ENCODE data around the gene RNF186.
"Not testable (repeated sequence)": the region's sequence is repeated elsewhere in the genome, so short reads cannot be mapped to it uniquely, and the experiment has no call there.

Gene RNF186

DNA sequence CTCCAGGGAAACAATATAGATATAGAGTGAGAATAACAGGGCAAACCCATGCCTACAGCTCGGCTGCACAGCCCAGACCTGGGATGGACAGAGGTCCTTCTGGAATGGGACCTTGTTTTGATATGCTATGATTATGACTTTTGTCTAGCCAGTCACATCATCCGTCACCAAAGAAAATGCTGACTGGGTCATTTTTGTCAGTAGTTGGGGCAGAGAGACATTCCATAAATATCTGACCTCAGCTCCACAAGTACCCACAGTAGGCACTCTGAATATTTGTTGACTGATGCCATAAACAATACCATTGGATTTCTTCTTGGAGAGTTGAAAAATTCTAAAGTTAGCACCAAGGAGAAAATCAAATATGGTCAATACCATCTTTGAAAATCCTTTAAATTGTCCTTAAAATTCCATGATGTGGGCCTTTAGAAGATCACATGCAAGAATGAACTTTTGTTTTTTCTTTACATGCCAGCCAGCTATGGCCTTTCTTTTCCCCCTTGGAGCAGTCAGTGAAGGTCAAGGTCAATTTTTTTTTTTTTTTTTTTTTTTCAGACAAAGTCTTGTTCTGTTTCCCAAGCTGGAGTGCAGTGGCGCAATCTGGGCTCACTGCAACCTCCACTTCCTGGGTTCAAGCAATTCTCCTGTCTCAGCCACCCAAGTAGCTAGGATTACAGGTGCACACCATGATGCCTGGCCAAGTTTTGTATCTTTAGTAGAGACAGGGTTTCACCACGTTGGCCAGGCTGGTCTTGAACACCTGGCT lies 22.7 kb downstream of the RNF186 start:
- no peak for DNase-seq

DNA sequence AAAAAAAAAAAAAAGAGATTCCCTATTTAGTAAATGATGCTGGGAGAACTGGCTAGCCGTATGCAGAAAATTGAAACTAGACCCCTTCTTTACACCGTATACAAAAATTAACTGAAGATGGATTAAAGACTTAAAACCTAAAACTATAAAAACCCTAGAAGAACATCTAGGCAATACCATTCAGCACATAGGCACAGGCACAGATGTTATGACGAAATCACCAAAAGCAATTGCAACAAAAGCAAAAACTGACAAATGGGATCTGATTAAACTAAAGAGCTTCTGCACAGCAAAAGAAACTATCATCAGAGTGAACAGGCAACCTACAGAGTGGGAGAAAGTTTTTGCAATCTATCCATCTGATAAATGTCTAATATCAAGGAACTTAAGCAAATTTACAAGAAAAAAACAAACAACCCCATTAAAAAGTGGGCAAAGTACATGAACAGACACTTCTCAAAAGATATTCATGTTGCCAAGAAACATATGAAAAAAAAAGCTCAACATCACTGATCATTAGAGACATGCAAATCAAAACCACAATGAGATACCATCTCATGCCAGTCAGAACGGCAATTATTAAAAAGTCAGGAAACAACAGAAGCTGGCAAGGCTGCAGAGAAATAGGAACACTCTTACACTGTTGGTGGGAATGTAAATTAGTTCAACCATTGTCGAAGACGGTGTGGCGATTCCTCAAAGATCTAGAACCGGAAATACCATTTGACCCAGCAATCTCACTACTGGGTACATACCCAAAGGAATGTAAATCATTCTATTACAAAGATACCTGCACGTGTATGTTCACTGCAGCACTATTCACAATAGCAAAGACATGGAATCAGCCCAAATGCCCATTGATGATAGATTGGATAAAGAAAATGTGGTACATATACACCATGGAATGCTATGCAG lies 24.8 kb downstream of the RNF186 start:
- not testable (repeated sequence) for DNase-seq

DNA sequence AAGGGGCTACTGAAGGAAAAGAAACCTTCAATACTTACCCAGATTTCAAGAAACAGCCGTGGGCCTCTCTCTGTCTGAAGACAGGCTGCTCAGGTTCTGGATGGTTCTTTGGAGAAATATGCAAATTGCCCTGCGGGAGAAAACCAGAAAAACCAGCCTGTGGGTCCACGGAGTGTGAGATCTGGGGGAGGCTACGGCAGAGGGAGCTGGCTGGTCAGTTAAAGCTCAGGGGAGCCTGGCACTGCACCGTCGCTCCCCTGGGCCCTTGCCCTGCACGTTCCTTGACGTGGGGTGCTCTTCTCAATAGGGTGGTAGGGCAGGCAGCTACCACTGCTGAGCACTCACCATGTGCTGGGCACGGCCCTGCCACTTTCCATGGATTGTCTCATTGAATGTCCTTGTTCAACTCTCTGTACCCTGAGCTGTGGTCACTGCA lies 28.1 kb downstream of the RNF186 start:
- no peak for DNase-seq

DNA sequence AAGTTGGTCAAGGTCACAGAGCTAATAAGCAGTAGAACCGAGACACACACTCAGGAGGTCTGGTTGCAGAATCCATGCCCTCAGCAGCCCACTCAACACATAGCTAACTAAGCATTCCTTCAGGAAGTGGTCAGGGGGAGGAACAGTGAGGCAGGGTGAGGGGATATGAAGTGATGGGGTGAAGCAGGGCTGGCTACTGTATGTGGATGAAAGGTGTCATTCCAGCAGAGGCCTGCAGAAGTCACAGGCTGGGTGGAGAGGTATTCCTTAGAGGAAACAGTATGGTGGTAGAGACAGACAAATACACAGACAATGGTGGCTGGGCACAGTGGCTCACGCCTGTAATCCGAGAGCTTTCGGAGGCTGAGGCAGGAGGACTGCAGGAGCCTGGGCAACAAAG lies 29.4 kb downstream of the RNF186 start:
- DNase-seq: no peak

DNA sequence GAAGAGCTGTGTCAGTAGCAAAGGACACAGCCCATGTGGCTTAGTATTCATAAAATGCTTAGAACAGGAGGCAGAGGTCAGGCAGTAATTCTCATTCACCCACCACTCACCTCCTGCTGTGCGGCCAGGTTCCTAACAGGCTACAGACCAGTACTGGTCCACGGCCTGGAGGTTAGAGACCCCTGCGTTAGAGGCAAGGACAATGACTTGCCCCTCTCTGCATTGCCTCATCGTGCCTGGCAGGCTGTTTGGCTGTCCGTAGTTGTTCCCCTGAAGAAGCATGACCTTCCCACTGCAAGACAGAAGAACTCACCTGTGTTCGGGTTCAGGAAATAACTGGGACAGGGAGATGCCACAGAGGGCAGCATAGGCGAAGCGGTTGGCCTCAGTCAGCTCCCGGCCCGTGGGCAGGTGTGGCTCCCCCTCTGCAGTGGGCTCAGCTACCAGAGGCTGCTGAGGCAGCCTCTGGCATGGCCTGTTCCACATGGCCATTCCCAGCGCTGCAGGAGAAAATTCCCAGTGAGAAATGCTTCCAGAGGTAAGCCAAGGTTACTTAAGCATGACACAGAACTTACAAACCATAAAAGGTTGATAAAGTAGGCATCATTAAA lies 34.7 kb downstream of the RNF186 start:
- DNase-seq: no peak

DNA sequence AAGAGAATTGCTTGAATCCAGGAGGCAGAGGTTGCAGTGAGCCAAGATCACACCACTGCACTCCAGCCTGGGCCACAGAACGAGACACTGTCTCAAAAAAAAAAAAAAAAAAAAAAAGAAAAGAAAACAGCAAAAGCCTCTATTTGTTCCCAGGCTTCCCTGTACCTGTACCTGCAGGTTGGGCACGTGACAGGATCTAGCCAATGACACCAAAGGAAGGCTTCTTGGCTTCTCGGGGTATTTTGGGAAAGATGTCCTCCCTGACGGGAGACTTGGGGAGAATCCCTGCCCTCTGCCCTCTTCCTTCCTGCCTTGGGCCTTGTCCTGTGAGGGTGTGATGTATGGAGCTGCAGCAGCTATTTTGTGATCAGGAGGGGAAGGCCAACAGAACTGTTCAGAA lies 38.1 kb downstream of the RNF186 start:
- DNase-seq: no peak

DNA sequence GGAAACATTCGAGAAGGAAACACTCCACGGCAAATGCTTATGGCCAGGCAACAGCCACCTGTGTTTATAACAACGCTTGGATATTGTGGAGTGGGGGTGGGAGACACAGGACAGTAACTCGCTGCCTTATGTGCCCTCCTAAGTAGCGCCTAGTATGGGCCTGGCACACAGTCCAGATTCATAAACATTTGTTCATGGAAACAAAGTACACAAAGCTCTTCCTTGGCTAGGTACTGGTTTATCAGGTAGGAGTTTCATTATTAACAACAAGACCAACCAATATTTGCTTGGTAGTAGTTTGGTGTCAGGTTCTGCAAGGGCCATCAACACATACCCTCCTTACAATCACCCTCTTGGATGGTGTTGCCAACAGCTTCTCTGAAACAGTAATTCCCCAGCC lies 38.8 kb downstream of the RNF186 start:
- DNase-seq: no peak

DNA sequence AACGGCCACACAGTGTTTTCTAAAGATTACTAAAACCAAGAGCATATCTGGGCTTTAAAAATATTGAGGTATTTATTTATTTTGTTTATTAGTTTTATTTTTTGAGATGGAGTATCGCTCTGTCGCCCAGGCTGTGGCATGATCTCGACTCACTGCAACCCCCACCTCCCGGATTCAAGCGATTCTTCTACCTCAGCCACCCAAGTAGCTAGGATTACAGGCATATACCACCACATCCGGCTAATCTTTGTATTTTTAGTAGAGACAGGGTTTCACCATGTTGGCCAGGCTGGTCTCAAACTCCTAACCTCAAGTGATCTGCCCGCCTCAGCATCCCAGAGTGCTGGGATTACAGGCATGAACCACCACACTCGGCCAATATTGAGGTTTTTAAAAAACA lies 39.3 kb downstream of the RNF186 start:
- no peak for DNase-seq

DNA sequence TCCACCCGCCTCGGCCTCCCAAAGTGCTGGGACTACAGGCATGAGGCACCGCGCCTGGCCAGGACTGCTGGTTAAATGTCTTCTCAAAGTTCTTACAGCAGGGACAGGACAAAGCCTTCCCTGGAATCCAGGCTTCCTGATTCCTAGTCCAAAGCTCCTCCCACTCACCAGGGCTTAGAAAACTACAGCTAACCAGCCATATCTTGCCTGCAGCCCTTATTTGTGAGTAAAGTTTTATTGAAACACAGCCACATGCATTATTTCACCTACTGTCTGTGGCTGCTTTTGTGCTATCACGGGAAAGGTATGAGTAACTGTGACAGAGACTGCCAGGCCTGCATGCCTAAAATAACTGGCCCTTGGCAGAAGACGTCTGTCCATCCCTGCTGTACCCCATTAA lies 39.8 kb downstream of the RNF186 start:
- no peak for DNase-seq

DNA sequence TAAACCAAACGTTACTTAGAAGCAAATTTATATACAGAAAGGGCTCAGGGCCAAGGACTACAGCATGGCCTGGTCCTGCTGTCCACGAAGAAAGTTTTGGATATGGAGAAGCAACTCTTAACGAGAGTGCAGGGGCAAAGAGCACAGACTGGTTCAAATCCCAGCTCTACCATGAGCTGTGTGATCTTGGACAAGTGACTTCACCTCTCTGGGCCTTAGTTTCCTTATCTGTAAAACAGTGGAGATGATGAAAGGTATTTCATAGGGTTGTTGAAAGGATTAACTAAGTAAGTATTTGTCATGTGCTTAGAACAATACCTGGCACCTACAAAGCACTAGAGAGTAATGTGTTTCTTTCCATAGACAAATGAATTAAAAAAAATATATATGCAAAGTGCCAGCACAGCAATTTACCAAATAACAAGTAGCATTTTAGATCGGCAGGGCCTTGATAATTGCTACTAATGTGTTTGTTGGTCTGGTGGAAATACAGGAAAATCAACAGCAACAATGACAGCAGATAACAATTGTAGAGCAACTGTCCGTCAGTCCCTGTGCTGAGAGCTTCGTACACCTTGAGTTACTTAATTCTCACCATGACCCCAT lies 40.8 kb downstream of the RNF186 start:
- DNase-seq: no peak

DNA sequence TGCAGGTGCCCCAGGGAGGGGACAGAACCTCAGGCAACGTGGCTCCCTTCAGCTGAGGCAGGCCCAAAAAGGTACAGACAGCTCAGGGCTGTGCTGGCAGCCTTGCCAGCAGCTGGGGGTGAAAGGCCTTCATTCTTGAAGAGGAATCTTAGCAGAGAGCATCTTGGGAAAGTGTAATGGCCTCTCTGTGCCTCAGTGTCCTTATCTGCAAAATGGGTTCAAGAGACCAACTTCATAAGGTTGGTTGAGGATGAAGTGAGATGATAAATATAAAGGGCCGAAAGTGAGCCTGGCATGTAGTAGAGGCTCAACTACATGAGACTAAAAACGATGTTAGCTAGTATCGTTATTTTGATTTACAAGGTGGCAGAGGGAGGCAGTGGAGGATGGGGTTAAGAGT lies 41.6 kb downstream of the RNF186 start:
- no peak for DNase-seq

DNA sequence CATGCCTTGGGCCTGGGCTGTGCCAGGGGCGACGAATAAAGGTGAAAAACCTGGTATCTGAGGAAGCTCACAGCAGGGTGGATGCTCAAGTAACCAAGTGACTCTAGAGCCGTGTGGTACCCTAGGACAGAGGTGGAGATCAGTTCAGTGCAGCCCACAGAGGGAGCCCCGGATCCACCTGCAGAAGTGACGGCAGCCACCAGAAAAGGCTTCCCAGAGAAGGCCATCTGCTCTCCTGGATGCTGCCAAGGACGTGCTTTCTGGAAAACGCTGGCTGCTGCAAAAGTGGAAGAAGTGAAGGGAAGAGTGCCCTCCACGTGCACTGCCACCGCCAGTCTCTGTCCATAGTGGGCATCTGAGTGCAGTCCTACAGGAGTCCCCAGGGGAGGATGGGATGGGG lies 43.0 kb downstream of the RNF186 start:
- DNase-seq: no peak

DNA sequence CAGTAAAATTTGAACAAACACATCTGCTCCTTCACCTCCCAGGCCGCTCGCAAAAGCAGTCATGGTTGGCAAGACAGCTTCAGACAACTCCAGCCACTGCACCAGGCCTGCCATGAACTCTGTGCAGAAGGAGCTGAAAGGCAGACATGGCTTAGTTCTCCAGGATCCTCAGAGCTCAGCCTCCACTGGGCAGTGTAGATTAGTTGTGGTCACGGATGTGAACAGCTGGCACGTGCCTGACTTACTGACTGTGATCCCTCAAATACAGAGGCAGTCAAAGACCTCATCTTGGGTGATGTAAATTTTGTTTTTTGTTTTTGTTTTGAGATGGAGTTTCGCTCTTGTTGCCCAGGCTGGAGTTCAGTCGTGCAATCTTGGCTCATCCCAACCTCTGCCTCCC lies 43.7 kb downstream of the RNF186 start:
- no peak for DNase-seq

DNA sequence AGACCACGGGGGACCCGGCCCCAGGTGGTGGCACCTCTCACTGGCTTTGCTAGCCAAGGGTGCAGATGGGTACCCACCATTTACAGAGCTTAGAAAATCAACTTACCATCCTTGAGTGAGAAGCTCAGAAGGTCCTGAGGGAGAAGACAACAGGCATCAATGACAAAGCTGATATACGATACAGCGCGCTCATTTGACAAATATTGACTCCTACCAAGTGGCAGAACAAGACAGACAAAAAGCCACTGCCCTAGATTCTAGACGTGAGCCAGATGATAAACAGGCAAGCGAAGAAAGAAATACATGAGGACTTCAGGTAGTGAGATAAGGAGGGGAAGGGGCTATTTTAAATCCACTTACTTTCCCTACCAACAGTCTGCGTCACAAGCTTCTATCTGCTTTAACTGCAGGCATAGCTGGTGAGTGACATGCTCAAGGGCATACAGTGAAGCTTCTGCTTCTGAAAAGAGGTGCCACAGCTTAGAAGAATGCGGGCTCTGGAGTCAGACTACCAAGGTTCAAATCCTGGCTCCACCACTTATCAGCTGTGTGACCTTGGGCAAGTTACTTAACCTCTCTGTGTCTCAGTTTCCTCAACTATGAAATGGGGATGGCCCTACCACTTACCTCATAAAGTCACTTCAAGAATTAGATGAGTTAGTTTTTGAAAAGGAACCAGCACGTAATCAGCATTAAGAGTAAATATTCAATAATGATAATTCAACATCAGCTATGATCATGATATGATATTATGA lies 44.5 kb downstream of the RNF186 start:
- DNase-seq: no peak

DNA sequence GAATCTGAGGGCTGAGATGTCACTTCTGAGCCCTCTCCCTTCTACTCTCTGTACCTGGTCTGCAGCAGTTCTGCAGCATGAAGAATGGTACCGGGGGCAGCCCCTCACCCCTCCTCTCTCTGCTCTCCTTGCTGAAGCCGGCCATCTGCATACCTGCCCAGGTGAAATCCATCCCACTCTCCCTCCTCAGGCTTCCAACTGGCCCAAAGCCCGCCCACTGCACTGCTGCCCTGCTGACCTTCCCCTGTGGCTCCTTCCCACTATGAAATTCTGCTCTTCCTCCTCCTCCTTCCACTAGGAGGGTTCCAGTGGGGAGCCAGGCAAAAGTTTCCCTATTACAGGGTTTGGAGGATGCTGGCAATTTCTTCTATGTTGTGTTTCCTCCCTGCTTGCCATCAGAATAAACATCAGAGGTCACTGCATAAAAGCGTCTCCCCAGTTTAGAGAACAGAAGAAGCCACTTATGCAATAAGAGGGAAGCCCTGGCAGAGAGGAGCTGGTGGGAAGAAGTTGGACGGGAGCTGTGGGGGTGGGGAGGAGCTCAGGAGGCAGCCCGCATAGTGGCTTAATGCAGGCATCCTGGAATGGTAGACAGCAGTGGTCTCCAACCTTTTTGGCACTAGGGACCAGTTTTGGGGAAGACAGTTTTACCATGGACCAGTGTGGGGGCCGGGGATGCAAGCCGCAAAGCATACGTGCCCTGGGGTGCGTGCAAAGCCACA lies 45.7 kb downstream of the RNF186 start:
- no peak for DNase-seq

DNA sequence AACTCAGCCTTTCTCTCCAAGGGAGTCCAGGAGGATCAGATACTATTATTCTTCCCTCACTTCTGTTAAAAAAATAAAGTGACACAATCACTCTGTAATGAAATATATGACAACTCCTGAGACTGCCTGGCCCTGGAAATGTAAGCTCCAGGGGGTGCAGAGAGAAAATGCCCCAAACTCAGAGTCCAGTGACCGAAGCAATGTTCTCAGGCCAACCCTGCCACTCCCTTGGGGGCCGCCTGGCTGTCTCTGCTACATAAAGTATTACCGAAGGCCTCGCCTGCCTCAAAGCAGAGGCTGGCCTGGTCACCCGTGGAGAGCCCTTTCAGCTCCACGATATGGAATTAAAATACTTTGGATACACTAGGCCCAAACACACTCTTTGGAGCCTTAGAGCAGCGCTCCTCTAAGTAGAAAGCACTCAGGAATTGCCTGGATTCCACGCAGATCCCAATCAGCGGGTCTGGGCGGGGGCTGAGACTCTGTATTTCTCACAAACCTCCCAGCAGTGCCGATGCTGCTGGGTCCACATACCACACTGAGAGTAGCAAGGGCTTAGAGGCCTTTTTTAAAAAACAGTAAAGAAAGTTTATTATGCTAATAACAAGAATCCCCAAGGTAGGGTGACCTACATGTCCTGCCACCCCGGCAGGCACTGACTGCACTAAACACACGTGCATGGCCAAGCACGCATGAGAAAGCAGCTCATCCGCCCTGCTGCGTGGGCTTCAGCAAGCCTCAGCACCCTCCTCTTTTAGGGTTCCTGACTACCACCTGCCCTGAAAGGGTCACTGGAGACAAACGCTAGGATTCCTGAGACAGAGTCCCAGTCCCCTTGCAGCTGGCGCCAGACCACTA lies 46.5 kb downstream of the RNF186 start:
- no peak for DNase-seq

DNA sequence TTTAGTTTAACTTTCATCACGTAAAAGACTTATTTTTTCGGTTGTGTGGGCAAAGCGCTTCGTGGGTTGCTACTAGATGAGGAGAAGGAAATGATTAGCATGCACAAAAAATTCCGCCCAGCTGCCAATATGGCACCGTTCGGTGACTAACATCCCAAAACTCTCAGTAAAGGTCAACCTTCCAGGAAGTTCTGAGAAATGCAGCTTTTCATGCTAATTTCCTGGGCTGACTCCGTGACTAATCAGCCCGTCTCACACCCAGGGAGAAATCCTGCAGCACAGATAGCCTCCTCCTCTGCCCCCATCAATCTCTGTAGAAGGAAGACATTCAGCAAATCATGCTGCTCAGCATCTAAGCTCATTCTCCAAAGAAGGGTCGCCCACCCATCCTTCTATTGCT lies 49.5 kb downstream of the RNF186 start:
- no peak for DNase-seq

DNA sequence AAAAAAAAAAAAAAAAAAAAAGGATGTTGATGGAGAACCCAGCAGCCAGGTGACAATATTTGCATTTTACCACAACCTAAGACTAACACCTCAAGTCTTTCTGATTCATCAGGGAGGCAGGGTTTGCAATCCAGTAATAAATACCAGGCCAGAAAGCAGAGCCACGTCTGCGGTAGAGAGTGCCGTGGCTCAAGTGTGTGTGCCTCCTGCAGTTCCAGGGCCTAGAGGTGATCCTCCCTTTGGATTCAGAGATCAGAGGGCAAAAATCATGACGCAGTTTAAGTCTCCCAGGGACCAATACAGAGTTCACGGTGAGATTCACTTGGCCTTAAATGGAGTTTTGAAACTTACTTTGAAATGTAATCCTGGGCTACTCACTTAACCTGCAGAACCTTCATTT lies 50.2 kb downstream of the RNF186 start:
- no peak for DNase-seq
